GM06990 (cell line): Measurements from ENCODE around the gene CTDP1.

Experiments
- DNase-seq: peaks from one replicate; pipeline ENCODE4 v3.0.0-alpha.2; 2011; ENCODE audit not compliant: insufficient read length; ENCODE audit errors: extremely low read depth
- H3K27me3 ChIP-seq: replicated peaks from 2 replicates; pipeline ENCODE4 v1.6.0; 2011; ENCODE audit warnings: low read length; ENCODE audit not compliant: control insufficient read depth, insufficient read depth
- H3K36me3 ChIP-seq: 2 replicates; pipeline ENCODE4 v1.5.1; 2011; ENCODE audit warnings: low read length; ENCODE audit not compliant: control insufficient read depth, insufficient read depth
- H3K4me3 ChIP-seq: replicated peaks from 2 replicates; pipeline ENCODE4 v1.5.1; 2011; ENCODE audit warnings: low read depth, mild to moderate bottlenecking, control low read depth, low read length
- TF ChIP-seq, protein P1 (sequence below): IDR thresholded peaks from 2 replicates; pipeline ENCODE4 v1.5.1; 2011; ENCODE audit warnings: low read length, control low read depth, mild to moderate bottlenecking, inconsistent platforms; ENCODE audit not compliant: insufficient read depth, poor library complexity, severe bottlenecking

The CTDP1 gene

DNA sequence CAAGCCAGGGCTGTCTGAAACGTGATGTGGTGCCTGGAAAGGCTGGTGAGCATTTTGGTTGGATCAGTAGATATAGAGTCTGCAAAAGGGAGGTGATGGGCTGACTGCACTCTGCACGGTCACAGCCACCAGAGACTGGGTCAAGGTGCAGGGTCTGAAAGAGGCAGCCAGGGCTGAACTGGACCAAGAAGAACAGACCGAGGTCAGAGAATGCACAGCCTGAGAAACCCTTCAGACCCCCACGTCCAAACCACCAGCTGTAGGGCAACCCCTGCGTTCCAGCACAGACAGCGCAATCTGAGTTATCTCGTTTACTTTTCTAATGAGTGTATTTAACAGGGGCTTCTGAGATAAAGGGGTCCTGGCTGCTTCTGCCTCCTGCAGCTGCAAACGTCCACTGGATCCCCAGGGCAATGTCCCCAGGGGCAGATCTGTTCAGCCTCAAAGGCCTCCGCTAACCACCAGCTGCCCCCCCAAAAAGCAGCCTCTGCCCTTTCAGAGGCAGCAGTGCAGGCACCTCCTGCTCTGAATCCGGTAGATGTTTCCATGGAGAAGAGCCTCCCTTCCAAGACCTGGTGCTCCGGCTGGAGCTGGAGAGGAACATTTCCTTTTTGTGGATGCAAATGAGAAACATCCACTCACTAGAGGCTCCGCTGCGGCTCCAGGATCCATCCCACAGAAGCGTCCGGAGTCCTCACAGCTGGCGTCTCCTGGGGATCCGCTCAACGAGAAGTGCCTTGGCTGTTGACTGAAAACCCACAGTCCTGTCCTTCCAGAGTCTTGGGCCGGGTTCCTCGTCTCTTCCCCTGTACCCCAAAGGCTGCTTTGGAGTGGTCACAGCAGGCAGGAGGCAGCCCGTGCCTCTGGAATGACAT is 117.2 kb downstream of the CTDP1 start:
- Histone ChIP-seq H3K36me3 (no peaks in the 10 kb centered on the region), H3K4me3 (no peak overlapping the region), H3K27me3 (peaks cover 4% of the 10 kb centered on the region)
- TF ChIP-seq, protein P1, sequence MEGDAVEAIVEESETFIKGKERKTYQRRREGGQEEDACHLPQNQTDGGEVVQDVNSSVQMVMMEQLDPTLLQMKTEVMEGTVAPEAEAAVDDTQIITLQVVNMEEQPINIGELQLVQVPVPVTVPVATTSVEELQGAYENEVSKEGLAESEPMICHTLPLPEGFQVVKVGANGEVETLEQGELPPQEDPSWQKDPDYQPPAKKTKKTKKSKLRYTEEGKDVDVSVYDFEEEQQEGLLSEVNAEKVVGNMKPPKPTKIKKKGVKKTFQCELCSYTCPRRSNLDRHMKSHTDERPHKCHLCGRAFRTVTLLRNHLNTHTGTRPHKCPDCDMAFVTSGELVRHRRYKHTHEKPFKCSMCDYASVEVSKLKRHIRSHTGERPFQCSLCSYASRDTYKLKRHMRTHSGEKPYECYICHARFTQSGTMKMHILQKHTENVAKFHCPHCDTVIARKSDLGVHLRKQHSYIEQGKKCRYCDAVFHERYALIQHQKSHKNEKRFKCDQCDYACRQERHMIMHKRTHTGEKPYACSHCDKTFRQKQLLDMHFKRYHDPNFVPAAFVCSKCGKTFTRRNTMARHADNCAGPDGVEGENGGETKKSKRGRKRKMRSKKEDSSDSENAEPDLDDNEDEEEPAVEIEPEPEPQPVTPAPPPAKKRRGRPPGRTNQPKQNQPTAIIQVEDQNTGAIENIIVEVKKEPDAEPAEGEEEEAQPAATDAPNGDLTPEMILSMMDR, result no peak
- no peak for DNase-seq

DNA sequence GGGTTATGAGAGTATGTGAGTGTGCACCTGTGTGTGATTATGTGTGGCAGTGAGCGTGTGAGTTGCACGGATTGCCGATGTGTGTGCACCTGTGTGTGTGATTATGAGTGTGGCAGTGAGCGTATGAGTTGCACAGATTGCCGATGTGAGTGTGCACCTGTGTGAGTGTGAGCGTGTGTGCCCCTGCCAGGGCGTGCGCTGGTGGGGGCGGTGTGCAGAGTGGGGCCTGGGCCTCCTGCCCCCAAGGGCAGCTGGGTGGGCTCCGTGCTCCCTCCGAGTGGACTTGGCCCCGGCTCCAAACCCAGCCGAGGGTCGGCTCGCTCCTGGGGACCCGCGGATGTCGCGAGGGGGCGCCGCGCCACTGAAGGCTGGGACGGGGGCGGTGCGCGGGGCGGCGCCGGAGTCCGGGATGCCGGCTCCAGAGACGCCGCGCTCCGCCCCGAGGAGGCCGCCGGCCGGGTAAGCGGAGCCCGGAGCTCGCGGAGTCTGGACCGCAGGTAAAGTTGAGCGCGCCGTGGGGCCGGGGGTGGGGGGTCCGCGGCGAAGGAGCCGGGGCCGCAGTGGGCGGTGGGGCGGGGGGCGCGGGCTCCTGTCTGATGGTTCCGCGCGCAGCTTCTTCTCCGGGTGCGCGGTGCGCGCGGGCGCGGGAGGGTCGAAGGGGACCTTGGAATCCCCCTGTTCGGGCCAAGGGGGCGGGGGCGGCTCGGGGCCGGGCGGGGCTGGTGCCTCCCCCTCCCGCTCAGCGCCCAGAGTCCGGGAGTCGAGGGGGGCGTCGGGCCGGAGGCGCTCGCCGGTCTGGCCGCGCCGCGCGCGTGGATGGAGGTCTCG is 118.1 kb downstream of the CTDP1 start, which contains the start of gene KCNG2:
TSS of gene KCNG2 (plus strand) at position 421 of the 828 bp plus-strand sequence. CDS start 65,730 bp downstream, outside the sequence.
- Histone ChIP-seq H3K27me3 (peaks cover 4% of the 10 kb centered on the region), H3K4me3 (no peak within 1 kb of the TSS), H3K36me3 (no peaks in the 10 kb centered on the region)
- DNase-seq, result no peak
- TF ChIP-seq, protein P1, result peak; percentile 14

DNA sequence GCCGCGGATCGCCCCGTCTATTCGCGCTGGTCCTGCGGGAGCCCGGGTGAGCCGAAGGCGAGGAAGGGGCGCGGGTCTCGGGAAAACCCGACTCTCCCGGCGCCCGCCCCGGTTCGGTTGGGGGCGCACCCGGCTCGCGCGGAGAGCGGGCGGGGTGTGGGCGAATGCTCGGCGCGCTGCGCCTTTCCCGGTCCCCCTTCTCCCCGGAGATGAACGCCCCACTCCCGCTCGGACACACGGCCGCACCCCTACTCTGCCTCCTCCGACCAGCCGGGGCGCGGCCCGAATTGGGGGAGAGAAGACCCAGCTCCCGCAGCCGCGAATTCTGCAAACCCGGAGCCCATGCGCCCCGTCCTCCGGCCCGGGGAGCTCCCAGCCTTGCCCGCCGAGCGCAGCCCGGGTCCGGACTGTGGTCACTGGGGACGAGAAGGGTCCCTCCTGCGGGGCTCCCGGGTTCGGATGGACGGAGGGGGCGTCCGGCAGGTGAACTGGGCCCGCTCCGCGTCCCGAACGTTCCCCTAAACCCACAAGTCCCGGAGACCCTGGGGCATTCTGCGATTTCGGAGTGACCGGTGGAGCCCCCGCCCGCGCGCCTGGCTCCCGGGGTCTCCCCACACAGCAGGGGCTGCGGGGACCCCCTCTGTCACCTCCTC is 118.9 kb downstream of the CTDP1 start:
- TF ChIP-seq, protein P1, result no peak
- Histone ChIP-seq H3K36me3 (no peaks in the 10 kb centered on the region), H3K4me3 (no peak overlapping the region), H3K27me3 (peaks cover 4% of the 10 kb centered on the region)
- DNase-seq, result no peak

DNA sequence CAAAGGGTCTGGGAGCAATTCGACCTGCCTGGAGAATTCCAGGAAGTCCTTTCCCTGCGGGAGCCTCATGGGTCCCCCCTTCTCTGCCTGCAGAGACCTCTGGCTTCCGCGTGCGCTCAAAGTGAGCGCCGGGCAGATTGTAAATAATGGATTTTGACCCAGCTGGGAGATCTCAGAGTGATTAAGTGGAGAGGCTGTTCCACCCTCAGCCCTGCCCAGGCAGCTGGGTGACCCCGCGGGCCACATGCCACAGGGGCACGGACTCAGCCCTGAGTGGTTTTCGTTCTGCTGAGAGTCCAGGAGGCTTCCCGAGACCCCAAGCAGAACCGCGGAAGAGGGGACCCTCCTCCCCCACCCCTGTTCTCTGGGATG is 119.4 kb downstream of the CTDP1 start:
- no peaks in the 10 kb centered on the region for H3K36me3 ChIP-seq
- H3K4me3 ChIP-seq, result no peak overlapping the region
- DNase-seq, result no peak
- peaks cover 4% of the 10 kb centered on the region for H3K27me3 ChIP-seq
- TF ChIP-seq, protein P1, result no peak

DNA sequence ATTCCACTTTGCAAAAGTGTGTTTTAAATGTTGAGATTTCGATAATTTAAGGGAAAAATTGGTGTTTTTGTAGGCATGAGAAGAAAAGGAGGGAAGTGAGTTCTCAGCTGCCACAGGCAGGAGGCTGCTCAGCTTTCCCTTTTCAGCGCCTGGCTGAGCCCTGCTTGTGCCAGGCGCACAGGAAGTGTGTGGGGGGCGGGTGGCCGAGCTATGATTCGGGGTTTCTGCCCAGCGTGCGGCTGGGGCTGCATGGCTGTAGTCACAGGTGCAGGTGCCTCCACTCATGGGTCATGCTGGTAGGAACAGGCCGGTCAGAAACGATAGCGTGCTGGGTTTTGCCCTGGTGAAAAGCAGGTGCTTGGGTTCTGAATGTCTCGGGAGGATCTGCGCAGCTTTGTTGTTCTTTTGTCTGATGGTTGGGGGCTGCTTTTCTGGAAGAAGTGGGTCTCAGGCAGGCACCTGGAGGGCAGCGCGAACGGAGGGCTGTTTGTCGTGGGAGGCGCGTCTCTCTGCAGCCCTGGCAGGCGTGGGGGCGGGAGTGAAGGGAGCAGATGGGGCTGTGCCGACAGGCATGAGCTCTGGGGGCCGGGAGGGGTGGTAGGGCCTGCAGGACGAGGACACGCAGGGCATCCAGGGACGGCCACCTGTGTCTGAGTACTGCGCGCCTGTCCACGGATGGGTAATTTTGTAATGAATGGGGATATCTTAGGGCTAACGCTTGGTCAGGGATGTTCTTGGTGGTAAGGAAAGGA is 120.2 kb downstream of the CTDP1 start:
- Histone ChIP-seq H3K36me3 (no peaks in the 10 kb centered on the region), H3K4me3 (no peak overlapping the region), H3K27me3 (peaks cover 4% of the 10 kb centered on the region)
- no peak for DNase-seq
- TF ChIP-seq, protein P1, result no peak
